GM12878 (cell line): Measurements from ENCODE around the gene RTP3. TPM values are rescaled to one million over a fixed set of nuclear protein-coding genes. Genes with fewer than 3 reads are reported as not detected.
A peak's percentile ranks its signal among the peaks of the same experiment; 100 is the strongest.

Source experiments
- BRCA1 ChIP-seq: IDR thresholded peaks from 2 replicates; pipeline ENCODE4 v1.6.1; 2011; ENCODE audit warnings: low read depth, low read length, improper control_type of control experiment
- CBFB ChIP-seq: IDR thresholded peaks from 2 replicates; pipeline ENCODE4 v1.6.1; 2016; ENCODE audit warnings: antibody characterized with exemption, low read depth
- GATAD2B ChIP-seq: fragments of 450-650 bp; conservative IDR thresholded peaks from 2 replicates; pipeline ENCODE4 v1.6.1; 2017; ENCODE audit warnings: low read depth, mild to moderate bottlenecking, moderate library complexity
- HCFC1 ChIP-seq: fragments of 150-350 bp; IDR thresholded peaks from 2 replicates; pipeline ENCODE4 v1.6.1; 2014; ENCODE audit warnings: low read length
- IKZF1 ChIP-seq: fragments of 450-650 bp; conservative IDR thresholded peaks from 2 replicates; pipeline ENCODE4 v1.6.1; 2017; ENCODE audit warnings: antibody characterized with exemption, mild to moderate bottlenecking
- JUNB ChIP-seq: IDR thresholded peaks from 2 replicates; pipeline ENCODE4 v1.6.1; 2016; ENCODE audit warnings: antibody characterized with exemption, mild to moderate bottlenecking
- MEF2A ChIP-seq: IDR thresholded peaks from 2 replicates; pipeline ENCODE4 v1.6.1; 2011; ENCODE audit warnings: low read depth, mild to moderate bottlenecking, low read length, moderate library complexity; ENCODE audit not compliant: insufficient read depth
- NKRF ChIP-seq: fragments of 450-650 bp; conservative IDR thresholded peaks from 2 replicates; pipeline ENCODE4 v1.6.1; 2017; ENCODE audit warnings: mild to moderate bottlenecking, moderate library complexity
- SP1 ChIP-seq: IDR thresholded peaks from one replicate; pipeline ENCODE4 v1.6.1; 2011; ENCODE audit warnings: low read depth, low read length
- SRF ChIP-seq, 2 experiments: IDR thresholded peaks; 2 replicates each; pipeline ENCODE4 v1.6.1; 2011; ENCODE audit warnings: low read depth in 2 of 2, low read length in 2 of 2, mild to moderate bottlenecking in 1 of 2, moderate library complexity in 1 of 2
- TAF1 ChIP-seq: IDR thresholded peaks from 2 replicates; pipeline ENCODE4 v1.6.1; 2011; ENCODE audit warnings: mild to moderate bottlenecking, low read depth, low read length, borderline replicate concordance
- WRNIP1 ChIP-seq: IDR thresholded peaks from 2 replicates; pipeline ENCODE4 v1.6.1; 2011; ENCODE audit warnings: low read depth, low read length, improper control_type of control experiment, borderline replicate concordance
- ZBTB33 ChIP-seq: fragments of 450-650 bp; IDR thresholded peaks from 2 replicates; pipeline ENCODE4 v1.6.1; 2017; ENCODE audit warnings: mild to moderate bottlenecking
- polyA plus RNA-seq, 11 experiments: library from polyadenylated mRNA; depleted of rRNA in 4 of 11; unstranded in 6 of 11; stranded (reverse) in 5 of 11; fragments of >200 nt; fragmentation: Nextera tagmentation in 4 of 11; fragmentation: Illumina TruSeq in 1 of 11; extraction: Ambion mirVana in 4 of 11; extraction: Trizol in 1 of 11; gene quantifications; 1 replicate in 1 of 11; 2 replicates in 10 of 11; pipeline versions ENCODE4 v1.2.1 to v1.2.3, GENCODE V29; 2011 to 2016; ENCODE audit warnings: inconsistent platforms in 2 of 11, missing spikeins in 2 of 11, low read depth in 1 of 11
- total RNA-seq, 4 experiments: library from RNA; depleted of rRNA in 3 of 4; stranded (reverse); fragments of >200 nt in 3 of 4; fragmentation: Illumina TruSeq in 1 of 4; extraction: Trizol in 1 of 4; gene quantifications; 2 replicates each; pipeline versions ENCODE4 v1.2.1 to v1.2.3, GENCODE V29; 2013 to 2021

RTP3 gene
- total and polyA plus RNA-seq, 10 of the 15 experiments (the other 5 are each of a cell fraction or from before 2014, with no cell fraction given), result 0.06 TPM; not detected in 9

- TF ChIP-seq ZBTB33 (no peak), CBFB (0 out of 2 replicates have a peak, but pooled peaks have one; percentile 49), BRCA1 (no peak), SRF (IDR thresholded peaks at IDR 0.05; ENCODE audit: low read depth in 2 of 2, low read length in 2 of 2) (no peak), TAF1 (no peak), SP1 (peak; percentile 17), JUNB (no peak), WRNIP1 (no peak), IKZF1 (peak; percentile 63), MEF2A (no peak), NKRF (no peak), GATAD2B (no peak), HCFC1 (peak; percentile 30; the same call in 1 of the 2 replicates)
- TF ChIP-seq, all 136 proteins: peak for 43
These were observed 8.9 kb upstream of the RTP3 start (continued) for GRCh38 chr3:46488735-46489361.
